IPS DF 4.7 (cell line): ENCODE data around the gene CGB1.
A peak's percentile ranks its signal among the peaks of the same experiment; 100 is the strongest.
"Not testable (repeated sequence)": the region's sequence is repeated elsewhere in the genome, so short reads cannot be mapped to it uniquely, and the experiment has no call there.

Source experiments
- DNase-seq: peaks from one replicate; pipeline ENCODE4 v3.0.0-alpha.2; 2013; ENCODE audit warnings: low spot score; ENCODE audit errors: extremely low read depth

CGB1 gene

GRCh38 chr19:49036815-49037214 is at the start of gene CGB1:
CGB1 (minus strand) TSS chr19:49036895; CDS start chr19:49036711, 184 bp downstream.
- DNase-seq: not testable (repeated sequence)

- no peak for DNase-seq
These were observed 49.6 kb upstream of the CGB1 start for GRCh38 chr19:49086296-49086695.

DNA sequence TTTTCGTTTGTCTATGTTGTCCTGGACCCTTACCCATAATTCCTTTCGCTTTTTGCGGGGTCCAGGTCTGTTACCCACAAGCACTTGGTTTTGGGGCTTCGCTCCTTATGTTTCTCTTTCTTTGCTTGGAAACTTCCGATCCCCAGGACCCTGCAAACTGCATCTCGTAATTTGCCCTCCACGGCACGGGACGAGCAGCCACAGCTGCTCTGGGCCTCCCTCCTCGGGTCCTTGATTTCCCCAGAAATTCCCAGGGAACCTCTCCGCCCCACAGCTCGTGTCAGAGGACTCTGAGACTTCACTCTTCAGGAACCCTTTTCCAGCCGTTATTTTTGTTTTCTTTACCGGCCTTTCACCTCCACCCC is 49.2 kb upstream of the CGB1 start:
- DNase-seq: no peak

GRCh38 chr19:49085020-49085867 is 48.5 kb upstream of the CGB1 start, which contains the start of gene SNRNP70:
SNRNP70 (plus strand) TSS chr19:49085451; CDS start chr19:49086415, 964 bp downstream.
- DNase-seq: peak; percentile 98

- DNase-seq: no peak
These were observed 47.7 kb upstream of the CGB1 start for GRCh38 chr19:49084206-49085019.

DNA sequence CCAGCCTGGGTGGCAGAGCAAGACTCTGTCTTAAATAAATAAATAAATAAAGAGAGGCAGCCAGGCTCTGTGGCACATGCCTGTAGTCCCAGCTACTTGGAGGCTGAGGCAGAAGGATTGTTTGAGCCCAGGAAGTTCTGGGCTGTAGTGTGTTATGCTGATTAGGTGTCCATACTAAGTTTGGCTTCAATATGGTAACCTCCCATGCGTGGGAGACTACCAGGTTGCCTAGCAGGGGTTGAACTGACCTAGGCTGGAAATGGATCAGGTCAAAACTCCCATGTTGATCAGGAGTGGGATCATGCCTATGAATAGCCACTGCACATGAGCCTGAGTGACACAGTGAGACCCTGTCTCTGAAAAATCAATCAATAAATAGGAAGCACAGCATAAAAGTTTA is 44.6 kb upstream of the CGB1 start:
- no peak for DNase-seq

DNA sequence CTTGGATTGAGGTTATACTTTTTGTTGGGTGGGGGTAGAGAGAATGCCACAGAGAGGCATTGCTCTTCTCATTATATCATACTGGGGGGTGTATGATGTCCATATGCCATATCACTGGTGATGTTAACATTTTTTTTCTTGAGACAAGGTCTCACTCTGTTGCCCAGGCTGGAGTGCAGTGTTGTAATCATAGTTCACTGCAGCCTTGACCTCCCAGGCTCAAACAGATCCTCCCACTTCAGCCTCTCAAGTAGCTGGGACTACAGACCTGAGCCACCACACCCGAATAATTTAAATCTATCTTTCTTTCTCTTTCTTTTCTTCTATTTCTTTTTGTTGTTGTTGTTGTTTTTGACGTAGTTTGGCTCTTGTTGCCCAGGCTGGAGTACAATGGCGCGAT is 43.7 kb upstream of the CGB1 start:
- DNase-seq: no peak

DNA sequence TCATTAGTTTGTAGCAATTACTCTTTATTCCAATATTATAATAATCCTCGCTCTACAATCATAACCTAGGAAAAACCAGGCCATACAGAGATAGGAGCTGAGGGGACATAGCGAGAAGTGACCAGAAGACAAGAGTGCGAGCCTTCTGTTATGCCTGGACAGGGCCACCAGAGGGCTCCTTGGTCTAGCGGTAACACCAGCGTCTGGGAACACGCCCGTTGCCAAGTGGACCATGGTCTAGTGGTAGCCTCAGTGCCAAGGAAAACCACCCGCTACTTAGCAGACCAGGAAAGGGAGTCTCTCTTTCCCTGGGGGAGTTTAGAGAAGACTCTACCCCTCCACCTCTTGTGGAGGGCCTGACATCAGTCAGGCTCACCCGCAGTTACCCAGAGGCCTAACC is 38.2 kb upstream of the CGB1 start:
- not testable (repeated sequence) for DNase-seq

GRCh38 chr19:49073514-49074378 is 37.1 kb upstream of the CGB1 start:
- DNase-seq: no peak

GRCh38 chr19:49071860-49072547 is 35.3 kb upstream of the CGB1 start:
- DNase-seq: no peak

GRCh38 chr19:49070416-49070815 is 33.7 kb upstream of the CGB1 start:
- DNase-seq: no peak

DNA sequence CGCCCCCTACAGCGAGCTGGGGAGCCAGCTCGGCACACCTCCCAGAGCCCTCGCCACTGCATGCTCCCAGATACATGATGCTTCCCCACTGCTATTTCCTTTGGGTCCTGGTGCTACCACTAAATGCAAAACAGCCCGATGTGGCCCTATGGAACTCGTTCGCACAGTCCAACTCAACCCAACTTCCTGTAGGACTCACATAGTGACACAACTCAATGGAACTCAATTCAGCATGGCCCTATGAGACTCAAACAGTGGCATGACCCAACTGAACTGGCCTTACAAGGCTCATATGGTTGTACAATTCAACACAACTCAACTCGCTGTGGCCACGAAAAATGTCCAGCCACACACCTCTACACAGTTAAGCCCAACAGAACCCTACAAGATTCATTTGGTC is 32.3 kb upstream of the CGB1 start:
- no peak for DNase-seq

DNA sequence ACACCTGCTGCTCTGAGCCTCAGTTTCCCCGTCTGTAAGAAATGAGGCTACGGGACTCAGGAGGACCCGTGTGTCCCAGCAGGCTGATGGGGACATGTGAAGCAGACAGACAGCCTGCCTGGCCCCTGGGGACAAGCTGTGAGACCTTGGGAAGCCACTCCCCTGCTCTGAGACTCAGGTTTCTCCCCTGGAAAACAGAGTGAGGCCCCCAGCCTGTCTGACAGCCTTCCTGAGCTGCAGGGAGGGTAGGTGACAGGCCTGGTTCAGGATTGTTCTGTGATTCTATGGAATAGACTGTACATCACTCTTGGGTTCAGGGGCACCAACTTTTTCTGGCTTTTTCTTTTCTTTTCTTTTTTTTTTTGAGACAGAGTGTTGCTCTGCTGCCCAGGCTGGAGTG is 30.9 kb upstream of the CGB1 start:
- no peak for DNase-seq

GRCh38 chr19:49065905-49066512 is 29.3 kb upstream of the CGB1 start:
- no peak for DNase-seq

DNA sequence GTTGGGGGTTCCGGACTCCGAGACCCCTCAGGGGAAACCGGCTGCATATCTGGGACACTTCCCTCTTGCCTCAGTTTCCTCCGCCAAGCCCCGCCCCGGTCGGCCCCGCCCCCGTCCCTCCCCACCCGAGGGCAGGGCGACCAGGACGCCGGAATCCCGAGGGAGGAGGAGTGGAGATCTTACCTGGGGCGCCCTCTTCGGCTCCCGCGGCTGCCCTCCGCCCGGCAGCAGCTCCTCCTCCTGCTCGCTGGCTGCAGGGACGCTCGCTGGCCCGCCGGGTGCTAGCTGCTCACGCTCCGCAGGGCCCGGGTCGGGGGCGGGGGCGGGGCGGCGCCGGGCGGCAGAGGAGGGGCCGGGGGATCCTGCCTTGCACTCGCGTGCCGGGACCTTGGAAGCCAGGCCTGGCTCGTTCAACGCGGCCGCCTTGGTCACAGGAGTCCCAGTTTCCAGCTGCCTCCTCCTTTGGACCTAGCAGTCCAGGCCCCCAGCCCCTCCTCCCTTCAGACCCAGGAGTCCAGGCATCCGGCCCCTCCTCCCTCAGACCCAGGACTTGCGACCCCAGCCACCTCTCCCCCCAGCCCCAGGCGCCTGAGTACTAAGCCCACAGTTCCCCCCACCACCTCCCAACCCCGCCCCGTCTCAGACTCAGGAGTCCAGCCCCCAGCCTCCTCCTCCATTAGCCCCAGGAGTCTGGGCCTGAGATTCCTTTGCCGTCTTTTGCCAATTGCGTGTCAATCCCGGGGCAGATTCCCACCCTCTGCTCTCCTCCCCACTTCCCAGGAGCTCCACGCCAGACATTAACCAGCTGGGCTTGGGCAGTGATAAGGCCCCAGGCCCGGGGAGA is 28.3 kb upstream of the CGB1 start, which contains the start of gene NTF4:
TSS of gene NTF4 (minus strand) at position 51 of the 844 bp plus-strand sequence. CDS start 2,821 bp downstream, outside the sequence.
- DNase-seq: no peak

- no peak for DNase-seq
These were observed 27.4 kb upstream of the CGB1 start for GRCh38 chr19:49064029-49064629.

DNA sequence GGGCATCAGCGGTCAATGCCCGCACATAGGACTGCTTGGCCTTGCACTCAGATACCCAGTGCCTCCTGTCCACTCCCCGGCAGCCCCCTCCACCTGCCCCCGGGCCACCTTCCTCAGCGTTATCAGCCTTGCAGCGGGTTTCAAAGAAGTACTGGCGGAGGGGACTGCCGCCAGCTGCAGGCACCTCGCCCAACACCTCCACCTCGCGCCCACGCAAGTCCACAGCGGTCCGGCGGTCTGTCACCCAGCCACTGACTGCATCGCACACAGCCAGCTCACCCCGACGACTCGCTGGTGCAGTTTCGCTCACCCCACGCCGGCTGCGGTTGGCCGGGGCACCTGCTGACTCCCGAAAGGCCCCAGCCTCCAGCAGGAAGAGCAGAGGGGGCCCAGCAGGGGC is 24.8 kb upstream of the CGB1 start:
- DNase-seq: no peak

DNA sequence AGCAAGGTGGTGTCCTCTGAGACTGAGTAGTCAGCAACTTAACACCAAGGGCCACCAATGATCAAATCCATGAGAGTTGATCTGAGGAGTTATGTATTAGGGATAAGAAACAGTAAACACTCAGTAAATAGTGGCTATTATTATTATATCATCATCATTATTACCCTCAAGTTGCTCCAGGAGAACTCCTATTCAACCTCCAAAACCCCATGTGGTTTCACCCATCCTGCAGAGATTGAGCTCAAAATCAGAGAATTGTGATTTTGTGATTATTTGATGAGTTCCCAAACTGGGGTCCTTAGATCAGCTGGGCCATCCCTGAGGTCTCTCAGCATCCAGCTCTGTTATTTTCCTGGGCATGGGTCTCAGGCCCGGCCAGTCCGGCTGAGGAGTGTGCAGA is 24.3 kb upstream of the CGB1 start:
- no peak for DNase-seq

DNA sequence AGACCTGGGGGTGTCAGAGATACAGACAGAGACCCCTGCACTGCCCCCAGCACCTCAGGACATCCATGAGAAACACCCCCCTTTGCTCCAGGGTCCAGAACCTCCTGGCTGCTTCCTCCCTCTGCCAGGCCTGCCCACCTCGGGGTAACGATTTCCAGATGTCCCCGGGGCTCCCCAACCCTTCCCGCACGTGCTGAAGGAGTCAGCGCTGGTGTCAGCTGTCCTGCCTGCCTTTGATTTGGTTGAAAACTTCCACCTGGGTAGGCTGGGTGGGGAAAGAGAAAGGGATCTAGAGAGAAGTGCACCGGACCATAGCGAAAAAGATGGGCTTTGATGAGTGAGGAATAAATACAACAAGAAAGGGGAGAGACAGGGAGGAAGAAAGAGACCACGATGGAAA is 22.4 kb upstream of the CGB1 start:
- no peak for DNase-seq
